GF-D8 (cell line): ENCODE data around the gene FAM83C.

Source experiments
- DNase-seq: peaks from one replicate; lab custom pipeline; 2025; lab: John Stamatoyannopoulos, UW

FAM83C gene

DNA sequence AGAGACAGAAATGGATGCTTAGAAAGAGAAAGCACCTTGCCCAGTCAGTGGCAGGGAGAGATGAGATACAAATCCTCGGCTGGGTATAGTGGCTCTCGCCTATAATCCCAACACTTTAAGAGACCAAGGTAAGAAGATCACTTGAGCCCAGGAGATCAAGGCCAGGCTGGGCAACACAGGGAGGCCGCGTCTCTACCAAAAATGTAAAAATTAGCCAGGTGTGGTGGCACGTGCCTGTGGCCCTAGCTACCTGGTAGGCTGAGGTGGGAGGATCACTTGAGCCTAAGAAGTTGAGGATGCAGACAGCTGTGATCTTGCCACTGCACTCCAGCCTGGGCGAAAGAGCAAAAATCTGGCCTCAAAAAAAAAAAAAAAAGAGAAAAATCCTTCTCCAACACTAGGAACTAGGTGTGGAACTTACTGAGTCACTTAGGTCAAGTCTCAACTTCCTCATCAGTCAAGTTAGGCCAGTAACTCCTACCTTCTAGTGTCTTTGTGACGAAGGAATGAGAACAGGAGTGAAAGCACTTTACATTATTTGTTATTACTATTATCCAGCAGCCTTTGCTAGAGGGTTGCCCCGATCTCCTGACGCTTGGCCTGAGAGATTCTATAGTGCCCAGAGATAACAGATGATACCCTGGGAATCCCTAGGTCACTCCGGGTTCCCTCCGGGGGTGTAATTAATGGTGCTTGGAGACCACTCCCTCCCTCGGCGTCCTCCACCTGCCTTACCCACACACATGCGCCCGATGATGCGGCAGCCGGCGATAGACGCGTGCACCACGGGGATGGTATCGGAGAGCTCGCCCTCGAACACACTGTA is 8.6 kb downstream of the FAM83C start:
- DNase-seq, result no peak

DNA sequence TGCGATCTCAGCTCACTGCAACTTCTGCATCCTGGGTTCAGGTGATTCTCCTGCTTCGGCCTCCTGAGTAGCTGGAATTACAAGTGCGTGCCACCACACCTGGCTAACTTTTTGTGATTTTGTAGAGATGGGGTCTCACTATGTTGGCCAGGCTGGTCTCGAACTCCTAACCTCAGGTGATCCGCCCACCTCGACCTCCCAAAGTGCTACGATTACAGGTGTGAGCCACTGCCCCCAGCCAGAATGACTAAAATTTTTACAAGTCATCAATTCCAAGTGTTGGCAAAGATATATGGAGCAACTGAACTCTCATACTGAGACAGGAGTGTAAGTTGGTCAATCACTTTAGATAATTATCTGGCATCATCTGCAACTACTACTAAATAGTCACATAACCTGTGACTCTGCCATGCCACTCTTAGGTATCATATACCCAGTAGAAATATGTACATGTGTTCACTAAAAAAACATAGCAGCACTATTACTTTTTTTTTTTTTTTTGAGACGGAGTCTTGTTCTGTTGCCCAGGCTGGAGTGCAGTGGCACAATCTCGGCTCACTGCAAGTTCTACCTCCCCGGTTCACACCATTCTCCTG is 10.6 kb downstream of the FAM83C start:
- no peak for DNase-seq

GRCh38 chr20:35280523-35280922 is 11.7 kb downstream of the FAM83C start:
- DNase-seq, result no peak

GRCh38 chr20:35279533-35280174 is 12.6 kb downstream of the FAM83C start:
- DNase-seq, result no peak

DNA sequence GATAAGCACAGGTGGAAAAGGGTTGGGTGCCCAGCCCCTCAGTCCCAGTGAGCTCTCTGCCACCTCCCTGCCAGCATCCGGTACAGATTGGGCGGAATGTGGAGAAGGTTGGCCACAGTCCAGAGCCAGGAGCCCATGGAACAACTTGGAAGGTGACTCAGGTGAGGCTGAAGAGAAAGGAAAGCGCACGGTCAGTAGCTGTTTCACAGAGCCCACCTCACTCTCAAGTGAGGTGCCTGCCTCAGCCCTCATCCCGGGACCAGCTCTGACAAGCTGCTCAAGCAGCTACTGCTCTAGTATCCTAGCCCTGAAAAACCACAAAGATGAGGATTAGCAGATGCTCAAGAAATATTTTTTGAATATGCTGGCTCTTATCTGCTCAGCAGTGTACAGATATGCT is 13.2 kb downstream of the FAM83C start:
- DNase-seq, result no peak

GRCh38 chr20:35277531-35278395 is 14.5 kb downstream of the FAM83C start, which contains the start of gene MMP24OS:
TSS of gene MMP24OS (minus strand) at chr20:35278122. CDS start at chr20:35277929, 193 bp downstream.
- DNase-seq, result peak; percentile 22

DNA sequence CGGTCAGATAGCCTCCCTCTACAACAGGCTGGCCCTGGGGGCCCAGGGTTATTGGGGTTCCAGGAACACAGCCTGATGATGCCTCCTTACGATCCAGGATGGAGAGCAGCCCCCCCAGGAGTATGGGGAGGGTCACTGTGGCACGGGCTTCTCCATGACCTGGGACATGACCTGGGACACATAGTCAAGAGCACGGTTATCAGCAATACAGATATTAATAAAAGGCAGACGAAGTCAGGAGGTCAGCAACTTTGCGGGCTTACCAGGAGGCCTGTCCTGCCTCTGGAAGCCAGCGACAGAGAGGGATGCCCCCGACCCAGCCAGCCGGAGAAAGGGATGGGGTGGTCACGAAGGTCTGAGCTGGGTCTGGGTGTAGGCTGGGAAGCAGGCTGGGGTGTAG is 15.1 kb downstream of the FAM83C start:
- no peak for DNase-seq

DNA sequence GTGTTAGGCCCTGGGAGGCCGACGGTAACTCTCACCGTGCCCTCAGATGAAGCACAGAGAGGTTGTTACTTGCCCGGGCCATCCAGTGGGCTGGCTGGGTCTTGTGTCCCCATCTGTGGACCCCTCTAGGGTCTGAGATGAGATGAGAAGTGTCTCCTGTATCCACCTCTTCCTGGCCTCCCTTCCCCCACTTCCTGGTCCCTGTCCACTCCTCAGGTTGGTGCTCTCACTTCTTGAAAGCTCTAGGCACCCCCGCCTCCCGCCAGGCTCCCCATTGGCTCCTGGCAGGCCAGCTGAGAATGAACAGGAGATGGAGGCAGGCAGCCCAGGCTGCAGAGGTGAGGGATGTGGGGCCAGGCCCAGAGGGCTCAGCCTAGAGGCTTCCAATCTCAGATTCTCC is 15.8 kb downstream of the FAM83C start:
- no peak for DNase-seq

DNA sequence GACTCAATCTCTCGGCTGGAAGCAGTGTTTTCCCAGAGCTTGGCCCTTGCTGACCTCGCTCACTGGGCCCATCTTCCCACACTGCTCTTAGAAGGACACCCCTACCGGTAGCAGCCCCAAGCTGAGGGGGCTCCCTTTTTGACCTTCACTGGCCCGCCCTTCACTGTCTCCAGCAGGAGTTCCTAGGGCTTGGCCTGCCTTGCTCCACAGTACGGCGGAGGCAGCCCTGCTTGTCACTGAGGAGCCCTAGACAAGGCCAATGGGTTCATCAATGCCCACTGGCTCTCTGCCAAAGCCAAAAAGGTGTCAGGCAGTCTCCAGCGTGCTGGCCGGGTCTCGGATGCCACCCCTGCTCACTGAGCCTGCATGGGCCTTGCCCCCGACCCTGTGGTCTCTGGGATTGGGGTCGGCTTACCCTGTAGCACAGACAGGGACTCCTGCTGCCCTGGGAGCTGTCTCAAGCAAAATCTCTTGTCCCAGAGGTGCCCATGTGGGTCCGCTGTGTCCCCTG is 16.4 kb downstream of the FAM83C start:
- no peak for DNase-seq

DNA sequence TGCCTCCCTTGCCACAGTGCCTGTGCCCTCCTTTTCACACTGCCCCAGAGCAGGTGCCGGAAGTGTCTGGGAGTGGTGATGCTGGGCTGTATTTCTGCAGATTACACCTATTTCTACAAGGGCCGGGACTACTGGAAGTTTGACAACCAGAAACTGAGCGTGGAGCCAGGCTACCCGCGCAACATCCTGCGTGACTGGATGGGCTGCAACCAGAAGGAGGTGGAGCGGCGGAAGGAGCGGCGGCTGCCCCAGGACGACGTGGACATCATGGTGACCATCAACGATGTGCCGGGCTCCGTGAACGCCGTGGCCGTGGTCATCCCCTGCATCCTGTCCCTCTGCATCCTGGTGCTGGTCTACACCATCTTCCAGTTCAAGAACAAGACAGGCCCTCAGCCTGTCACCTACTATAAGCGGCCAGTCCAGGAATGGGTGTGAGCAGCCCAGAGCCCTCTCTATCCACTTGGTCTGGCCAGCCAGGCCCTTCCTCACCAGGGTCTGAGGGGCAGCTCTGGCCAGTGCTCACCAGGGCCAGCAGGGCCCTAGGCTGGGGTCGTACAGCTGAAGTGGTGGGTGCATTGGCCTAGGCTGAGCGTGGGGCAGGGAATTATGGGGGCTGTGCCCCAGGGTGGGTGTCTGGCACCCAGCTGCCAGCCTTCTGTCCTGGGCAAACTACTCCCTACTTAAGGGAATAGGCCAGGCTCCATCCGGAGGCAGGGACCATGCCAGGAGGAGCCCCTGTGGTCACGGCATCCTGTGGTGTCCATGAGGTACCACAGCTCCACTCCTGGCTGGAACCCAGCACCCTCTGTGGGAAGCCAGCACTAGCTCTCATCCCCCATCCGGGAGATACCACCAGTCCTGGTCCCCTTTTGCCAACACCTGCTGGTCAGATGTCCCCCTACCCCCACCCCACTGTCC is 17.8 kb downstream of the FAM83C start:
- no peak for DNase-seq

DNA sequence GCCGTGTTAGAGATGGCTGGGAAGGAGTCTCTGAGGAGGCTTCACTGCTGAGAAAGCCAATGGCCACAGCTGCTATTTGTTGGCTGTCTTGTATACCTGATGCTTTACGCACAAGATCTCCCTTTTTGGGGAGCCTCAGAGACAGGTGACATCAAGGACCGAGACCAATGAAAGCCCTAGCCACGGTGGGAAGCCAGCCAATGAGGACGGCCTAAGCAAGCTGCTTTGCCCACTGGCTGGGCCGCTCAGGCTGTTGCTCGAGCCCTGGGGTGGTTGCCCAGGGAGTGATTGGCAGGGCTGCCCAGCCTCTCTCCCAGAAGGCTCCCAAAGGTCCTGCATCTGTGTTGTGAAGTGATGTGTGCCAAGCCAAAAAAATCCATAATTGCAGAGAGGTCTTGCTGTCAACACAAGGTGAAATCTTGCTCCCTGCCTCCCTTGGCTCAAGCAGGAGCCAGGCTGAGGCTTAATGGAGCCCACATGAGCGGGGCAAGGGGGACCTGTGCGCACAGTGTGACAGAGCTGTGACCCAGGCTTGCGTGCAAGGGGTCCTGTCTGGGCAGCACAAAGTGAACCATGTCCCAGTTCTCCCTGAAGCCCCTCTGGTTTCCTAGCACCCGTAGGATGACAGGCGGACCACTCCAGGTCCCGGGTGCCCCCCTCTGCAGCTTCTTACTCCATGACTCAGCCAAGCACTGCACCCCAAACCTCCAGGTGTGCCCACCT is 18.6 kb downstream of the FAM83C start:
- DNase-seq, result no peak

GRCh38 chr20:35271904-35272303 is 20.3 kb downstream of the FAM83C start:
- no peak for DNase-seq

GRCh38 chr20:35271073-35271882 is 20.9 kb downstream of the FAM83C start:
- DNase-seq, result no peak

DNA sequence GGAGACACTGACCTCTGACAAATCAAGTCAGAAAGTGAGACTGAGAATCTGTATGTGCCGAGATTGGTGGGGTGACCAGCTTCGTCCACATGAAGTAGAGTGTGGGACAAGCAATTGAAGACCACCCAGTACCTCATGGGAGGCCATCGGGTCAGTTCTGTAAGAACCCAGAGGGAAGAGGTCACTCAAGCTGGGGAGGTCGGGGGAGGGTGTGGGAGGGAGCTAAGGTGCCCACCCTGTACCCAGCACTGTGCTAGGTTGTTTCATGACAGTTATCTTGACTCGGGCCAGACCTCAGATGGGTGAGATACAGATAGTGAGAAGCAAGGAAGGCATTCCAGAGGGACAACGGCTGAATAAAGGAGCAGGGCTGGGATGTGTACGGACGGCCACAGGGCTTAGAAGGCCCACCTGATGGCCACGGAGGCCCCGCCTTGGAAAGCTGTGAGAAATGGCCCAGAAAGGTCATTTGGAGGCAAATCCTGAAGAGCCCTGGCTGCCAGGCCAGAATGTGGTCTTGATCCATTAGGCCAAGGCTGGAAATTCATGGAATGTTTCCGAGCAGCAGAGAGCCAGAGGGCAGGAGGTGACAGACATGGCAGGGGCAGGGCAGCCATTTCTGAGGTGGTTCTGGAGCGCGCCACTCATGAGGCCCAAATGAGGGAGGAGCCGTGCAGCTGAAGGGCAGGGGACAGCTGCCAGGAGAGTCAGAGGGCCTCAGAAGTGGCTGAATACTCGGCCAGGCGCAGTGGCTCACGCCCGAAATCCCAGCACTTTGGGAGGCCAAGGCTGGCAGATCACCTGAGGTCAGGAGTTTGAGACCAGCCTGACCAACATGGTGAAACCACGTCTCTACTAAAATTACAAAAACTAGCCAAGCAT is 22.0 kb downstream of the FAM83C start:
- DNase-seq, result no peak

- no peak for DNase-seq
Observed at GRCh38 chr20:35269055-35269781, 23.0 kb downstream of the FAM83C start.

DNA sequence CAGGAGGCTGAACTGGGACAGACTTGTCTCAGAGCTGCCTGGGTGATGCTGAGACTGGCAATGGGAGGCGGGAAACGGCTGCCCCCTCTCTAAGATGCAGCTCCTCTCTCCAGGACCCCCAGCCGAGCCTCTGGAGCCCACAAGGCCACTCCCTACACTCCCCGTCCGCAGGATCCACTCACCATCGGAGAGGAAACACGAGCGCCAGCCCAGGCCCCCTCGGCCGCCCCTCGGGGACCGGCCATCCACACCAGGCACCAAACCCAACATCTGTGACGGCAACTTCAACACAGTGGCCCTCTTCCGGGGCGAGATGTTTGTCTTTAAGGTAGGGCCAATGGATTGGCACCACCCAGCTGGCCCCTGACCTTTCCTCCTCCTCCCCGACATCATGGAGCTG is 25.1 kb downstream of the FAM83C start:
- DNase-seq, result no peak

DNA sequence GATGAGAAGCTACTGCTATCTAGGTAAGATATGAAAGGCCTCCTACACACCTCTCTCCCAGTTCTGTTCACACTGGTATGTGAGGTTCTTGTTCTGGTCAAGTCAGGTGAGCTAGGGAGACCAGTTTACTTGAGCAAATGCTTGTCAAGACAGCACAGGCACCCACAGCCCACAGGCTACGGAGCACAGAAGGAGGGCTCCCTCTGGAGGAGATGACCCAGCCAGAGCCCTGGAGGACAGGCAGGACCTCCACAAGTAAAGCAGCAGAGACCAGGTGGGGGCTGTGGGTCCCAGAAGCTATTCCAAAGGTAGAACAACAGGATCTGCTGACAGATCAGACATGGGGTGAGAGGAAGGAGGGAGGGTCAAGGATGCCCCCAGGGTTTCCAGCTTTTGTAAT is 27.5 kb downstream of the FAM83C start:
- no peak for DNase-seq
